Ecto neural progenitor cell (in vitro differentiated cells): ENCODE measurements around the gene CA6.
A peak's percentile ranks its signal among the peaks of the same experiment; 100 is the strongest.
"Not testable (repeated sequence)": the region's sequence is repeated elsewhere in the genome, so short reads cannot be mapped to it uniquely, and the experiment has no call there.

Experiments
- DNase-seq: peaks from one replicate; pipeline ENCODE4 v3.0.0-alpha.2; 2018; ENCODE audit warnings: low spot score

The CA6 gene

GRCh38 chr1:8969937-8970336, 24.3 kb downstream of the CA6 start:
- DNase-seq, result no peak

DNA sequence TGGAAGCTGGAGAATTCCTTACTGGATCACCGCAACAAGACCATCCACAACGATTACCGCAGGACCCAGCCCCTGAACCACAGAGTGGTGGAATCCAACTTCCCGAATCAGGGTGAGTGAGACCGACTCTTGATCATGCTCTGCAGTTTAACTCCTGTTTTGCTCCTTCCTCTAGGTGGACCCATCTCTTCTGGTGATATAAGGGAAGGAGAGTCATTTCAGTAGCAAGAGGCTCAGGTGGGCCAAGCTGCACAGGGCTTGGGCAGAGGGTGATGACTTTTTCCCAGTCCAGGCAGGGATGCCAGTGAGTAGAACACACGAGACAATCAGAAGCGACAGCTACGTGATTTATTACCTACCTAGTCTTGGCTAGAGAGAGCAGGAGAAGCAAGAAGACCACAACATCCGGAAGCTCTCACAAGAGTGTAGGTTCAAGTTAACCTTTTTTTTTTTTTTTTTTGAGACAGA, 25.2 kb downstream of the CA6 start:
- DNase-seq, result no peak

DNA sequence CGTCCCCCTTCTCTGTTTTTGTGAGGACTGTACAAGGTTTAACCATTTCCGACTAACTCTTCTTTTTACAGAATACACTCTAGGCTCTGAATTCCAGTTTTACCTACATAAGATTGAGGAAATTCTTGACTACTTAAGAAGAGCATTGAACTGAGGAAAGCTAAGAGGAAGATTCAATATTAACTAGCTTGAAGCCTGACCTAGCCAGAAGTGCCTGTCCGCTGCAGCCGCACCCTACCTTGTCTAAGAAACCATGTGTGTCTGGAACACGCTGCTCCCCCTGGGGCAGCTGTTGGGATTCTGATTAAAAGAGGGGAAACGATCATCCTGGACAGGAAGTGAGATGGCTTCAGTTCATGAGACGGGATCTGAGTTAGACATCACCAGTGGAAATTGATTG, 28.9 kb downstream of the CA6 start:
- no peak for DNase-seq

- no peak for DNase-seq
Observed at GRCh38 chr1:8976338-8976737, 30.7 kb downstream of the CA6 start.

- no peak for DNase-seq
Observed at GRCh38 chr1:8976896-8977450, 31.3 kb downstream of the CA6 start.

GRCh38 chr1:8980656-8981055, 35.0 kb downstream of the CA6 start:
- DNase-seq, result no peak

GRCh38 chr1:8981169-8981568, 35.5 kb downstream of the CA6 start:
- DNase-seq, result no peak

GRCh38 chr1:8984203-8984602, 38.5 kb downstream of the CA6 start:
- DNase-seq, result no peak

GRCh38 chr1:8984990-8985389, 39.3 kb downstream of the CA6 start:
- no peak for DNase-seq

- no peak for DNase-seq
Observed at GRCh38 chr1:8985915-8986813, 40.5 kb downstream of the CA6 start.

GRCh38 chr1:8986814-8987190, 41.1 kb downstream of the CA6 start:
- DNase-seq, result no peak

GRCh38 chr1:8987881-8988617, 42.4 kb downstream of the CA6 start:
- DNase-seq, result peak; percentile 74

DNA sequence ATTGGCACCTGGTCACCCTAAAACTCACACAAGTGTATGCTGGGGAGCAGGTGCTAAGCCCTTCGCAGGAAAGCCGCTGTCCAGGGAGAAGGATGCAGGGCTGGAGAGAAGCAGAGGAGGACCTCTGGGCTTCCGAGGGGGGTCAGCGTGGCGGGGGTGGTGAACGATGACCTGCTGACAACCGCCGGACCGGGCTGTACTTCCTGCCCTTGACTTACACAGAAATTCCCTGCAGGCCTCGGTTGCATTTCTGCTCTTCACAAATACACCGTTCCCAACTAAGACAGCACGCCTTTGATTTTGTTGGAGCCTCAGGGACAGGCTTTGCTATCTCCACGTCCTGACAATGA, 42.9 kb downstream of the CA6 start:
- no peak for DNase-seq

DNA sequence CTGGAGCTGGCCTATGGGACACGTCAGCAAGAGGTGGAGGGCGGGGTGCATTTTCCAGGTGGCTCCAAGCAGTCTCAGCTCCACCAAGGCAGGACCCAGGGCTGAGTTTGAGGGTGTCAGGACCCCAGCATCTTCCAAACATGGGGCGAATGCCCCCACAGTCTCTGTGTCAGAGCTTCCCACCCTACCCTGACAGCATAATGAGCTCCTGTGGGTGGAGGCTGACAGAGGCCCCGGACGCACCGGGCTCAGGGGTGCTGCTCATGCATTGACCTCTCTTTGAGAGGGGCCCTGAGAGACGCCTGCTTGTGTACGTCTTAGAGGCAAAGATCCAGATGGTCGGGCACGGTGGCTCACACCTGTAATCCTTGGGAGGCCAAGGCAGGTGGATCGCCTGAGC, 43.4 kb downstream of the CA6 start:
- no peak for DNase-seq

DNA sequence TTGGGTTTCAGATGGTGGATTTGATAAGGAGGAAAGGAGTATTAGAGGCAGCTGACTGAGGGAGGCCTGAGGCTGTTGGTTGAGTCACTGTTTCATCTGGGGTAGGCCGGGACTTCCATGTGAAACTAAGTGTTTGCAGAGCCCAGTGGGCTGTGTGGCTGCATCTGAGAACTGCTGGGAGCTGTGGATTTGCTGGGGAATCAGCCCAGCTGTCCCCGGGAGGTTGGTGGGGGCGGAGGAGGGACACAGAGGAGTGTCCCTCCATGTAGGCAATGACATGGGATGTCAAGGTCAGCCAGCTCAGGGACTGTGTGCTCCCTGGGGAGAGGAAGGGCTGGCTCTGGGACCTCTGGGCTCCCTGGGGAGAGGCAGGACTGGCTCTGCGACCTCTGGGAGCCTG, 44.2 kb downstream of the CA6 start:
- no peak for DNase-seq

DNA sequence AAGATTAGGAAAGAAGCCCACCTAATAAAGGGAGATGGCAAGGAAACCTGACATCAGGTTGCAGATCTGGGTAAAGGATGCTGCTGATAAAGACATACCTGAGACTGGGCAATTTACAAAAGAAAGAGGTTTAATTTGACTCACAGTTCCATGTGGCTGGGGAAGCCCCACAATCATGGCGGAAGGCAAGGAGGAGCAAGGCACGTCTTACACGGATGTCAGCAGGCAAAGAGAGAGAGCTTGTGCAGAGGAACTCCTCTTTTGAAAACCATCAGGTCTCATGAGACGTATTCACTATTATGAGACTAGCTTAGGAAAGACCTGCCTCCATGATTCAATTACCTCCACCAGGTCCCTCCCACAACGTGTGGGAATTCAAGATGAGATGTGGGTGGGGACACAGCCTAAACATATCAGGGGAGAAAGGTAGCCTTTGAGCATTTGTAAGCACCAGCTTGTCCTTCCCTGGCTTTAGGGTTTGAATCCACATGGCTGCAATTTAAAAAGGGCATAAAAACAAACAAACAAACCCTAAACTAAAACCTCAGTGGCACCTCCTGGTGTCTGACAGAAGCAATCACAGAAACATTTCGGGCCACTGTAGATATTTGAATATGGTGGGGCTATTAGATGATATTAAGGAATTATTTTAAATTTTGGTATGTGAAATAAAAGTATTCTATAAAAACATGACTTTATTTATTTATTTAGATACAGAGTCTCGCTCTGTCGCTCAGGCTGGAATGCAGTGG, 47.4 kb downstream of the CA6 start:
- DNase-seq, result no peak

- DNase-seq, result not testable (repeated sequence)
Observed at GRCh38 chr1:8993962-8994675, 48.5 kb downstream of the CA6 start.

DNA sequence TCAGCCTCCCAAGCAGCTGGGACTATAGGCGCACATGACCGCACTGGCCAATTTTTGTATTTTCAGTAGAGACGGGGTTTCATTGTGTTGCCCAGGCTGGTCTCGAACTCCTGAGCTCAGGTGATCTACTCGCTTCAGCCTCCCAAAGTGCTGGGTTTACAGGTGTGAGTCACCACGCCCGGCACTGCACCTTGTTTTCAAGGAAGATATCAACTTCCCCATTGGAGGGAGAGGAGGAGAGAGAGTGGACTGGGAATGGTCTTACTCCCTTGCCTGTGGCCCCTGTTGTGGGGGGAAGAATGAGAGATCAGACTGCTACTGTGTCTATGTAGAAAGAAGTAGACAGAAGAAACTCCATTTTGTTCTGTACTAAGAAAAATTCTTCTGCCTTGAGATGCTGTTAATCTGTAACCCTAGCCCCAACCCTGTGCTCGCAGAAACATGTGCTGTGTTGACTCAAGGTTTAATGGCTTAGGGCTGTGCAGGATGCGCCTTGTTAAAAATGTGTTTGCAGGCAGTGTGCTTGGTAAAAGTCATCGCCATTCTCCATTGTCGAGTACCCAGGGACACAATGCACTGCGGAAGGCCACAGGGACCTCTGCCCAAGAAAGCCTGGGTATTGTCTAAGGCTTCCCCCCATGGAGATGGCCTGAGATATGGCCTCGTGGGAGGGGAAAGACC, 56.0 kb downstream of the CA6 start:
- not testable (repeated sequence) for DNase-seq

GRCh38 chr1:9002215-9002560, 56.5 kb downstream of the CA6 start:
- not testable (repeated sequence) for DNase-seq

GRCh38 chr1:9004031-9004699, 58.5 kb downstream of the CA6 start:
- DNase-seq, result no peak
